ENCODE data around the gene PXYLP1.

PXYLP1 gene

GRCh38 chr3:141227752-141228151 is 3.9 kb upstream of the PXYLP1 start:
- Histone ChIP-seq H2BK120ac (ENCODE audit: low read depth, low read length) (no peak overlapping the region), H3K36me3 (ENCODE audit: control insufficient read depth in 1 of 2, insufficient read depth in 2 of 2, low read depth in 1 of 2, low read length in 2 of 2) (no peaks in the 10 kb centered on the region), H2AFZ (ENCODE audit: low read depth, low read length) (no peak overlapping the region), H2BK15ac (ENCODE audit: low read depth, poor library complexity, severe bottlenecking) (no peak overlapping the region), H3K4ac (ENCODE audit: low read depth in 1 of 2, low read length in 2 of 2) (no peak overlapping the region), H3K4me2 (ENCODE audit: low read length, poor library complexity, severe bottlenecking) (no peak overlapping the region), H3K23ac (ENCODE audit: low read length in 2 of 2) (no peak overlapping the region), H3K4me1 (ENCODE audit: control insufficient read depth, insufficient read depth, low read depth, low read length) (peaks cover 11% of the 10 kb centered on the region), H3K9me3 (ENCODE audit: control insufficient read depth, low read length) (peaks cover 24% of the 10 kb centered on the region), H3K79me1 (replicated peaks; ENCODE audit: low read length, poor library complexity, severe bottlenecking) (no peaks in the 10 kb centered on the region), H3K14ac (ENCODE audit: low read length in 2 of 2) (no peak overlapping the region), H3K27me3 (ENCODE audit: control insufficient read depth in 1 of 2, insufficient read depth in 1 of 2, low read length in 2 of 2) (peaks cover 3 to 4% of the 10 kb centered on the region in 2 experiments), H3K18ac (ENCODE audit: low read depth in 1 of 2, low read length in 2 of 2) (no peak overlapping the region), H2BK12ac (ENCODE audit: low read length in 2 of 2) (no peak overlapping the region), H2AK5ac (ENCODE audit: low read length, severe bottlenecking) (no peak overlapping the region), H2BK5ac (ENCODE audit: low read depth, low read length, poor library complexity, severe bottlenecking) (no peak overlapping the region), H3K9ac (ENCODE audit: low read length) (no peak overlapping the region), H4K8ac (ENCODE audit: low read length) (no peak overlapping the region), H3K4me3 (ENCODE audit: insufficient read depth in 1 of 2, low read depth in 1 of 2, low read length in 2 of 2) (no peak overlapping the region), H3K27ac (ENCODE audit: low read length, poor library complexity, severe bottlenecking) (no peak overlapping the region), H4K91ac (ENCODE audit: low read length) (no peak overlapping the region)
- DNase-seq: peak; percentile 45

DNA sequence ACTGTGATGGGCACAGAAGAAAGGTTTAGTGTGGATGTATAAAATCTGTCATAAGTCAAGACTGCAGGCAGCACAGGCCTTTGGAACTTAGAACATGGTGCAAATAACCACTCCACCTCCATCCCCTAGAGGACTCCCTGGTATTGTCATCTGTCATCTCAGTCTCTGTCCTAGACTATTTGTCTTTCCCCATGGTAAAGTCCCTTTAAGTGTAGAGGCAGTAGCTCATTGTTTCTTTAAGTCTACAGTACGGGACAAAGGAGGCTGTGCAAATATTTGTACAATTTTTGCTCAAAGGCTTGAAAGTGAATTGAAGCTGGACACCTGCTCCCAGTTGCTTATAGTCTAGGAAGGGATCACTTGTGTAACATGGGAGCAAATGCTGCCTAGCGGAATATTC is 3.2 kb upstream of the PXYLP1 start:
- Histone ChIP-seq H3K23ac (ENCODE audit: low read length in 2 of 2) (no peak overlapping the region), H2BK12ac (ENCODE audit: low read length in 2 of 2) (no peak overlapping the region), H3K4ac (ENCODE audit: low read depth in 1 of 2, low read length in 2 of 2) (no peak overlapping the region), H4K8ac (ENCODE audit: low read length) (no peak overlapping the region), H3K27ac (ENCODE audit: low read length, poor library complexity, severe bottlenecking) (no peak overlapping the region), H3K36me3 (ENCODE audit: control insufficient read depth in 1 of 2, insufficient read depth in 2 of 2, low read depth in 1 of 2, low read length in 2 of 2) (no peaks in the 10 kb centered on the region), H3K4me3 (ENCODE audit: insufficient read depth in 1 of 2, low read depth in 1 of 2, low read length in 2 of 2) (no peak overlapping the region), H2BK5ac (ENCODE audit: low read depth, low read length, poor library complexity, severe bottlenecking) (no peak overlapping the region), H2AFZ (ENCODE audit: low read depth, low read length) (no peak overlapping the region), H3K4me2 (ENCODE audit: low read length, poor library complexity, severe bottlenecking) (no peak overlapping the region), H4K91ac (ENCODE audit: low read length) (no peak overlapping the region), H2AK5ac (ENCODE audit: low read length, severe bottlenecking) (no peak overlapping the region), H3K9ac (ENCODE audit: low read length) (no peak overlapping the region), H3K27me3 (ENCODE audit: control insufficient read depth in 1 of 2, insufficient read depth in 1 of 2, low read length in 2 of 2) (peaks cover 3 to 4% of the 10 kb centered on the region in 2 experiments), H3K14ac (ENCODE audit: low read length in 2 of 2) (no peak overlapping the region), H2BK15ac (ENCODE audit: low read depth, poor library complexity, severe bottlenecking) (no peak overlapping the region), H3K9me3 (ENCODE audit: control insufficient read depth, low read length) (peaks cover 18% of the 10 kb centered on the region), H3K4me1 (ENCODE audit: control insufficient read depth, insufficient read depth, low read depth, low read length) (peaks cover 13% of the 10 kb centered on the region), H3K18ac (ENCODE audit: low read depth in 1 of 2, low read length in 2 of 2) (no peak overlapping the region), H3K79me1 (replicated peaks; ENCODE audit: low read length, poor library complexity, severe bottlenecking) (no peaks in the 10 kb centered on the region), H2BK120ac (ENCODE audit: low read depth, low read length) (no peak overlapping the region)
- WGBS: 86% methylated on average over 2 of the region's 2 CpGs
- DNase-seq: no peak

GRCh38 chr3:141229132-141229531 is 2.5 kb upstream of the PXYLP1 start:
- Histone ChIP-seq H2BK15ac (ENCODE audit: low read depth, poor library complexity, severe bottlenecking) (no peak overlapping the region), H3K9me3 (ENCODE audit: control insufficient read depth, low read length) (peaks cover 11% of the 10 kb centered on the region)

GRCh38 chr3:141230293-141230692 is 1.3 kb upstream of the PXYLP1 start:
- H3K9ac ChIP-seq (ENCODE audit: low read length): no peak overlapping the region

More at GRCh38 chr3:141229132-141229531, 2.5 kb upstream of the PXYLP1 start:
- Histone ChIP-seq H3K18ac (ENCODE audit: low read depth in 1 of 2, low read length in 2 of 2) (no peak overlapping the region), H4K91ac (ENCODE audit: low read length) (no peak overlapping the region), H2BK12ac (ENCODE audit: low read length in 2 of 2) (no peak overlapping the region), H3K9ac (ENCODE audit: low read length) (no peak overlapping the region), H2BK5ac (ENCODE audit: low read depth, low read length, poor library complexity, severe bottlenecking) (no peak overlapping the region), H2AK5ac (ENCODE audit: low read length, severe bottlenecking) (no peak overlapping the region), H3K4me2 (ENCODE audit: low read length, poor library complexity, severe bottlenecking) (no peak overlapping the region), H3K4me3 (ENCODE audit: insufficient read depth in 1 of 2, low read depth in 1 of 2, low read length in 2 of 2) (no peak overlapping the region), H3K4ac (ENCODE audit: low read depth in 1 of 2, low read length in 2 of 2) (no peak overlapping the region), H3K14ac (ENCODE audit: low read length in 2 of 2) (no peak overlapping the region), H4K8ac (ENCODE audit: low read length) (no peak overlapping the region), H3K79me1 (replicated peaks; ENCODE audit: low read length, poor library complexity, severe bottlenecking) (no peaks in the 10 kb centered on the region), H3K23ac (ENCODE audit: low read length in 2 of 2) (no peak overlapping the region), H3K4me1 (ENCODE audit: control insufficient read depth, insufficient read depth, low read depth, low read length) (peaks cover 13% of the 10 kb centered on the region), H2BK120ac (ENCODE audit: low read depth, low read length) (no peak overlapping the region), H2AFZ (ENCODE audit: low read depth, low read length) (no peak overlapping the region), H3K27me3 (ENCODE audit: control insufficient read depth in 1 of 2, insufficient read depth in 1 of 2, low read length in 2 of 2) (peaks cover 3 to 4% of the 10 kb centered on the region in 2 experiments), H3K36me3 (ENCODE audit: control insufficient read depth in 1 of 2, insufficient read depth in 2 of 2, low read depth in 1 of 2, low read length in 2 of 2) (no peaks in the 10 kb centered on the region), H3K27ac (ENCODE audit: low read length, poor library complexity, severe bottlenecking) (no peak overlapping the region)
- DNase-seq: no peak
- 88% methylated on average over 1 of the region's 3 CpGs for WGBS

More at GRCh38 chr3:141230293-141230692, 1.3 kb upstream of the PXYLP1 start:
- H2AK5ac ChIP-seq (ENCODE audit: low read length, severe bottlenecking): no peak overlapping the region
- no peak overlapping the region for H3K18ac ChIP-seq (ENCODE audit: low read depth in 1 of 2, low read length in 2 of 2)
- no peak overlapping the region for H3K14ac ChIP-seq (ENCODE audit: low read length in 2 of 2)
- H3K23ac ChIP-seq (ENCODE audit: low read length in 2 of 2): no peak overlapping the region
- H2BK120ac ChIP-seq (ENCODE audit: low read depth, low read length): no peak overlapping the region
- no peak overlapping the region for H4K8ac ChIP-seq (ENCODE audit: low read length)
- peaks cover 13% of the 10 kb centered on the region for H3K4me1 ChIP-seq (ENCODE audit: control insufficient read depth, insufficient read depth, low read depth, low read length)
- no peak overlapping the region for H3K27ac ChIP-seq (ENCODE audit: low read length, poor library complexity, severe bottlenecking)
- no peak overlapping the region for H4K91ac ChIP-seq (ENCODE audit: low read length)
- H2BK15ac ChIP-seq (ENCODE audit: low read depth, poor library complexity, severe bottlenecking): no peak overlapping the region
- H3K36me3 ChIP-seq (ENCODE audit: control insufficient read depth in 1 of 2, insufficient read depth in 2 of 2, low read depth in 1 of 2, low read length in 2 of 2): no peaks in the 10 kb centered on the region
- whole genome bisulfite sequencing: 98% methylated on average over 11 of the region's 11 CpGs
- no peaks in the 10 kb centered on the region for H3K79me1 ChIP-seq (replicated peaks; ENCODE audit: low read length, poor library complexity, severe bottlenecking)
- H2BK5ac ChIP-seq (ENCODE audit: low read depth, low read length, poor library complexity, severe bottlenecking): no peak overlapping the region
- H3K4ac ChIP-seq (ENCODE audit: low read depth in 1 of 2, low read length in 2 of 2): no peak overlapping the region
- no peak overlapping the region for H2BK12ac ChIP-seq (ENCODE audit: low read length in 2 of 2)
- no peak overlapping the region for H3K4me3 ChIP-seq (ENCODE audit: insufficient read depth in 1 of 2, low read depth in 1 of 2, low read length in 2 of 2)
- H3K27me3 ChIP-seq (ENCODE audit: control insufficient read depth in 1 of 2, insufficient read depth in 1 of 2, low read length in 2 of 2): peaks cover 3 to 4% of the 10 kb centered on the region in 2 experiments
- peaks cover 5% of the 10 kb centered on the region for H3K9me3 ChIP-seq (ENCODE audit: control insufficient read depth, low read length)
- H3K4me2 ChIP-seq (ENCODE audit: low read length, poor library complexity, severe bottlenecking): no peak overlapping the region
- no peak for DNase-seq
- H2AFZ ChIP-seq (ENCODE audit: low read depth, low read length): no peak overlapping the region
